GM12878 (cell line): ENCODE data around the gene MROH9.

Source experiments
- BCLAF1 ChIP-seq: fragments of 450-650 bp; IDR thresholded peaks from 2 replicates; pipeline ENCODE4 v1.6.1; 2017; ENCODE audit warnings: antibody characterized with exemption, mild to moderate bottlenecking, moderate library complexity
- BHLHE40 ChIP-seq, 2 experiments: fragments of 450-650 bp in 1 of 2; IDR thresholded peaks; 2 replicates each; pipeline ENCODE4 v1.6.1; 2011 to 2017; ENCODE audit warnings: low read depth in 2 of 2, borderline replicate concordance in 1 of 2, improper control_type of control experiment in 1 of 2, low read length in 1 of 2, mild to moderate bottlenecking in 1 of 2
- CBFB ChIP-seq: IDR thresholded peaks from 2 replicates; pipeline ENCODE4 v1.6.1; 2016; ENCODE audit warnings: antibody characterized with exemption, low read depth
- CEBPB ChIP-seq, 2 experiments: fragments of 150-350 bp in 1 of 2; IDR thresholded peaks; 2 replicates each; pipeline ENCODE4 v1.6.1; 2012 to 2014; ENCODE audit warnings: low read depth in 2 of 2, low read length in 2 of 2, borderline replicate concordance in 1 of 2, inconsistent platforms in 1 of 2
- CTCF ChIP-seq, 3 experiments: IDR thresholded peaks in 2 of 3; conservative IDR thresholded peaks in 1 of 3; 2 replicates each; pipeline ENCODE4 v1.5.1; 2011; ENCODE audit warnings: low read depth in 3 of 3, low read length in 3 of 3, mild to moderate bottlenecking in 3 of 3, control low read depth in 2 of 3, moderate library complexity in 2 of 3, inconsistent platforms in 1 of 3, mixed read lengths in 1 of 3; ENCODE audit not compliant: control insufficient read depth in 2 of 3, insufficient read depth in 1 of 3; ENCODE audit errors: extremely low read depth in 1 of 3
- ESRRA ChIP-seq: IDR thresholded peaks from 2 replicates; pipeline ENCODE4 v1.6.1; 2012; ENCODE audit warnings: mild to moderate bottlenecking, low read length, improper control_type of control experiment
- EZH2 ChIP-seq: IDR thresholded peaks from 2 replicates; pipeline ENCODE4 v1.6.1; 2012; ENCODE audit warnings: low read depth, mild to moderate bottlenecking, control low read depth, inconsistent platforms, low read length, borderline replicate concordance; ENCODE audit not compliant: control insufficient read depth
- POLR2A ChIP-seq: IDR thresholded peaks from 2 replicates; pipeline ENCODE4 v1.6.1; 2011; ENCODE audit warnings: low read depth, mild to moderate bottlenecking, low read length
- POLR2AphosphoS2 ChIP-seq: IDR thresholded peaks from 2 replicates; pipeline ENCODE4 v1.6.1; 2011; ENCODE audit warnings: low read depth, mild to moderate bottlenecking, low read length, improper control_type of control experiment, moderate library complexity
- POLR2AphosphoS5 ChIP-seq: IDR thresholded peaks from 2 replicates; pipeline ENCODE4 v1.6.1; 2011; ENCODE audit warnings: mild to moderate bottlenecking, low read length, inconsistent platforms
- RB1 ChIP-seq: fragments of 450-650 bp; formaldehyde crosslinking; IDR thresholded peaks from 2 replicates; pipeline ENCODE4 v1.6.1; 2017; ENCODE audit warnings: mild to moderate bottlenecking, borderline replicate concordance
- SMAD1 ChIP-seq: fragments of 450-650 bp; IDR thresholded peaks from 2 replicates; pipeline ENCODE4 v1.6.1; 2018; ENCODE audit warnings: mild to moderate bottlenecking, low read depth; ENCODE audit not compliant: partially characterized antibody
- SP1 ChIP-seq: IDR thresholded peaks from one replicate; pipeline ENCODE4 v1.6.1; 2011; ENCODE audit warnings: low read depth, low read length
- ZNF207 ChIP-seq: fragments of 450-650 bp; IDR thresholded peaks from 2 replicates; pipeline ENCODE4 v1.6.1; 2014; ENCODE audit warnings: antibody characterized with exemption, mild to moderate bottlenecking, borderline replicate concordance

GRCh38 chr1:170935231-170935630, at the start of gene MROH9:
- TF ChIP-seq ZNF207 (no peak), BHLHE40 (IDR thresholded peaks at IDR 0.05; ENCODE audit: borderline replicate concordance in 1 of 2, low read depth in 2 of 2, low read length in 1 of 2) (no peak), SP1 (no peak), ESRRA (no peak), POLR2AphosphoS5 (no peak), RB1 (no peak), EZH2 (no peak), POLR2A (no peak), POLR2AphosphoS2 (no peak), SMAD1 (no peak), CBFB (no peak), BCLAF1 (no peak), CEBPB (IDR thresholded peaks at IDR 0.05; ENCODE audit: borderline replicate concordance in 1 of 2, low read depth in 2 of 2, low read length in 2 of 2) (no peak), CTCF (IDR thresholded peaks at IDR 0.05 in 2 of 3, conservative IDR thresholded peaks at IDR 0.05 in 1 of 3; ENCODE audit: control insufficient read depth in 2 of 3, extremely low read depth in 1 of 3, insufficient read depth in 1 of 3, low read depth in 3 of 3, low read length in 3 of 3) (no peak)
